Germinal center (tissue), 1 donor: ENCODE results near the gene MOXD1.

Source experiments
- DNase-seq: peaks from one replicate; pipeline ENCODE4 v3.0.0; 2012; ENCODE audit warnings: mixed read lengths, low spot score

The MOXD1 gene

DNA sequence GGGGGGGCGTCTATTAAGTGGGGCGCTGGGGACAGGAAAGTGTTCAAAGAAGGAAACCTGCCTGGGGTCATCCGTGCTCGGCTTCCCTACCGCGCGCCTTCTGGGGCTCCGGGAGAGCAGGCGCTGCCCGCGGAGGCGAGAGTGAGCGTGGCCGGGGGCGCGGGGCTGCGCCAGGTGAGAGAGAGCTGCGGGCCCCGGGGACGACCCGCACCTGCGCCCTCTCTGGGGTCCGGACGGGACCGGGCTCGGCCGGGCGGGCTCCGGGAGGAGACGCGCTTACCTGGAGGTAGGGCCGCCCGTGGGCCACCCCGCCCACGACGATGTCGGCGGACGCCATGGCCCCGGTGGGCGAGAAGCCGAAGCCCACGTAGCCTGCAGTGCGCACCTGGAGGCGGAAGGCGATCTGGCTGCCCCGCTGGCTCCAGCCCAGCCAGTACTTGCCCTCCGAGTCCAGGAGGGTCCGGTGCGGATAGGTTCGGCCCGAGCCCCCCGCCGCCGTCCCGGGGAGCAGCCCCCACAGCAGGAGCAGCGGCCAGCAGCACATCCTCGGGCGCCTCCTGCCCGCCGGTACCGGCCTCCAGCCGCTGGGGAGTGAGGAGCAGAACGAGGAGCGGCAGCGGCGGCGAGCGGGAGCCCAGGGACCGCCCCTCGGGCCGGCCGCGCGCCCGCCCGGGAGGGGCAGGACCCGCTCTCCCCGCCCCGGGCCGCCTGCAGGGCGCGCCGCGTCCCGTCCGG, at the start of gene MOXD1:
Gene MOXD1 (minus strand): TSS at position 593 of the 735 bp plus-strand sequence. CDS start 49 bp downstream, at position 544.
- DNase-seq, result peak; percentile 68

DNA sequence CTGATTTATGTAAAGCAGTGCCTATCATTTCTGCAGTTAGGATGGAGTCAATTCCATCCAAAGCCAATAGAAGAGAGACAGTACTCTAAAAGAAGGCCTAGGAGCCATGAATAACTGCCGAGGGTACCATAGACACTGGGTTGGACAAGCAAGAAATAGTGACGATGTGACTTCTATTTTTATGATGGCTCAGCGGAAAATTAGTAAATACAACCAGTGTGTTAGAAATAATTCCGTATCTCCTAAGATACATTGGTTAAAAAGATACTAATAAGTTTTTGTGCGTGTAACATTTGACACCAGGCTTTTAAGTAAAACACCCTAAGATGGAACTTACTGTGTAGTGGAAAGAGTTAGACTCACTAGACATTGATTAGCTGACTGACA, 45.6 kb upstream of the MOXD1 start:
- no peak for DNase-seq

DNA sequence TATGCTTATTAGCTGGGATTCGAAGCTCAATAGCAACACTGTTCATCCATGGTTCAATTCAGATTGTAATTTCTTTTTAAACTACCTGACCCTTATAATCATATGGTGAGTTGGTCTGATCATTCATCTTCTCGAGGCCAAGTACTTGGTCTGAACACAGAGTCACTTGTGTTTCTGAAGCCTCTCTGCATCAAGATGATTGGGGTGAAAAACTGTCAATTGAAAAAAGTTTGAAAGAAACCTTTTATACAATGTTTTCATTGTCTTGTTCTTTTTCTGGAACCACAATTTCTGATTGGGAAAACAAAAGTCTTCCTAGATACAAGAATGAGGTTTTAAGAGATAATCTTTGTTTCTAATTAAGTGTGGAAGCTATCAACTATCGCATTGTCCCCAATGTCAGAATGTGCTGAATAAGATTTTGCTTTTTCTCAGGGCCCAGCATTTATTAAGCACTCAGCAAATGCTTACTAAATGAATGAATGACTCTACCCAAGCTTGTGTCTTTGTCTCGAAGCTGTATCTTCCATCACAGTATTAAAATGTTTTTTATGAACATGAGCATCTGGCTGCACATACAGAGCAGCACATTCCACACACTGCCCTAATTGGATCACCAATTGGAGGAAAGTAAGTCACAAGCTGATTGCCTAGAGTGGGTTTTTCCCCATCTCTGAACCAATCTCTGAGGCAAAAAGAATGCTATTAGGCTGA, 45.0 kb upstream of the MOXD1 start:
- no peak for DNase-seq

DNA sequence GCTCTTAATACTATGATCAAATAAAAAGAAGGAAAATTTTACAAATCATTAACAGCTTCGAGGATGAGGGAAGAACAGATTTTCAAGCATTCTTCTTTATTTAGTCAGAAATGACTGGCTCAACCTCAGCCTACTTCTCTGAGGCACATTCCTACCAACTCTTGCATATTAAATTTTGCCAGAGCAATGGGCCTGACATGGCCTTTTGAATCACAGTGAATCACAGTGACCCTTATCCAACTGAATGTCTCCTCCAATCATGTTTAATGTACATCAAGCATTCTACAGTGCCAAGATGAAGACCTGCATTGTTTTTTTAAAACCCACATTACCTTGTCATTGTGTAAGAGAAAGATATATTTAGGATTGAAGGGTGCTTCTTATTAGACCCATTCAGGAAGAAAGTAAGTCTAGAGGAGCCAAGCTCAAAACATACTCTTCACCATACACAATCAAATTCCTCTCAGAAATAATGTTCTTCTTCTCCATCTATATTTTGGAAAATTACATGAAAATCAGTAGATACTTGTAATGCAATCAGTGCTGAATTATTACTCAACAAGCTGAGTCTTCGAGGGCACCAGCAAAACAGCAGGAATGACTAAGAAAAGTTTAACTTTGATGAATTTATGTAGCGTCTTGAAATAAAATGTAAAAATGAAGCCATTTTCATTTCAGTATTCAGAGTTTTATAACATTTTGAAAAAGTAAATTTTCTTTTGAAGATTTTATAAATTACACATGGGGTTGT, 44.1 kb upstream of the MOXD1 start:
- DNase-seq, result no peak

DNA sequence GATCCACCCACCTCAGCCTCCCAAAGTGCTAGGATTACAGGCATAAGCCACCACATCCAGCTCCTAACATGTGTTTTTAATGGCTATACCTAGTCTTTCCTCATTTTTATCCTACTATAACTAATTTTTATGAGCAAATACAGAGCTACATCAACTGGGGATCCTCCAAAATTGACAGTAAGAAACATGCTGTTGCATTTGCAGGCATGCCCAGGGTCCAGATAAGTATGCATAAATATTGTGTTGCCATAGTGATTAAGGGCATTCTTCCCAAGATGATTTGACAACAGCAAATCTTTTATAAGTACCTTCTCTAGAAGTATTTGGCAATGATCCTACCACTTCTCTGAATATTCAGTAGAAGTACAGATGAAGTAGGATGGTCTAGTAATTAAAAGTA, 41.9 kb upstream of the MOXD1 start:
- no peak for DNase-seq

DNA sequence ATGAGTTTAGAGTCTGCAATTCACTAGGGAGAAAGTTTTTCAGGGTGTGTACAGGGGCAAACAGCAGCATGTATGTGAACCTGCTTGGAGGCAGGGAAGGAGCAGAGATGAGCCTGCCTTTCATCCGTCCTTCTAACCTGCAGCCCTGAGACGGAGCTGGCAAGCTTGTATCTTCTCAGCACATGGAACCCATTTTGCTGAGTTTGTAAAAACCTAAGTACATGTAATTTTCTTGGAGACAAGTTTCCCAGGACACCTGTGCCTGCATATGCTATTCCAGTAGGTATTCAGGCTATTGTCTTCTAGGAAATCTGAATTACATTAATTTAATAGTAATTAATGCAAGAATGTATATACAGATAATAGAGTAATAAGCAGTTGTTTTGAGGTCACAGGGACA, 28.8 kb upstream of the MOXD1 start:
- no peak for DNase-seq

DNA sequence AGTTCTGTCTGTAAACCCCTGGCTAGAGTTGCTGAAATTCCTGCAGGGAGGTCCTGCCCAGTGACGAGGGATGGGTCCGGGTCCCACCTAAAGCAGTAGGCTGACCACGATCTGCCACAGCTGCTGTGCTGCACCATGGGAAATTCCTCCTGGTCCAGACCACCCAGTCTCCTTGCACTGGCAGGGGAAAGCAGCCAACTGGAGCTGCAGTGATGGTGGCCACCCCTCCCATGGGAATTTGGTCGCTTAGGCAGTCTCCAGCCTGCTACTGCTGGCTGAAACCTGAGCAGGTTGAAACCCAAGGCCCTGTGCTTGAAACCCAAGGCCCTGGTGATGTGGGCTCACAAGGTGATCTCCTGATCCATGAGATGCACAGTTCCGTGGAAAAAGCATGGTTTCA, 23.9 kb upstream of the MOXD1 start:
- DNase-seq, result no peak

DNA sequence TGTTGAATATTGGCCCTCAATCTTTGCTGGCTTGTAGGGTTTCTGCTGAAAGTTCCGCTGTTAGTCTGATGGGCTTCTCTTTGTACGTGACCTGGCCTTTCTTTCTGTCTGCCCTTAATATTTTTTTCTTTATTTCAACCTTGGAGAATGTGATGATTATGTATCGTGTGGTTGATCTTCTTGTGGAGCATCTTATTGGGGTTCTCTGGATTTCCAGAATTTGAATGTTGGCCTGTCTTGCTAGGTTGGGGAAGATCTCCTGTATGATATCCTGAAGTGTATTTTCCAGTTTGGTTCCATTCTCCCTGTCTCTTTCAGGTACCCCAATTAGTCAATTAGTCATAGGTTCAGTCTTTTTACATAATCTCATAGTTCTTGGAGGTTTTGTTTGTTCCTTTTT, 22.6 kb upstream of the MOXD1 start:
- no peak for DNase-seq

DNA sequence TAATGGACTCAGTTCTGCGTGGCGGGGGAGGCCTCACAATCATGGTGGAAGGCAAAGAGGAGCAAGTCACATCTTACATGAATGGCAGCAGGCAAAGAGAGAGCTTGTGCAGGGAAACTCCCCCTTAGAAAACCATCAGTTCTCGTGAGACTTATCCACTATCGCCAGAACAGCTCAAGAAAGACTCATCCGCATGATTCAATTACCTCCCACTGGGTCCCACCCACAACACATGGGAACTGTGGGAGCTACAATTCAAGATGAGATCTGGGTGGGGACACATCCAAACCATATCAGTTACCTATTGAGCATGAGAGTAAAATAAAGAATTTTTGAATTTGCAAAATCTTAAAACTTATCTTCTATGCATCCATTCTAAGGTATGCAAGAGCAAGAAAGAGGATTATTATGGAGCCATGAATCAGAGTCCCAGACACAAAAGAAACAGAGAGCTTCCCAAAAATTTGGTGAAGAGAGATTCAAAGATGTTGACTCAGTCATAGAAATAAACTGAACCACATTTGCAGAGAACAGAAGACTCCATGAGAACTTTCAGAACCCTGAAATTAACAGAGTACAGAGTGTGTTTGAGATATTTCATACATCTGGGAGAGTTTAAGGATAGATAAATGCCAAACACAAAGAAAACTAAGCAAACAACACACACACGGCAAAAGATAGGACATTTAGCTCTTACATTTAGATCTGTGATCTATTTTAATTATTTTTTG, 17.1 kb upstream of the MOXD1 start:
- DNase-seq, result no peak

DNA sequence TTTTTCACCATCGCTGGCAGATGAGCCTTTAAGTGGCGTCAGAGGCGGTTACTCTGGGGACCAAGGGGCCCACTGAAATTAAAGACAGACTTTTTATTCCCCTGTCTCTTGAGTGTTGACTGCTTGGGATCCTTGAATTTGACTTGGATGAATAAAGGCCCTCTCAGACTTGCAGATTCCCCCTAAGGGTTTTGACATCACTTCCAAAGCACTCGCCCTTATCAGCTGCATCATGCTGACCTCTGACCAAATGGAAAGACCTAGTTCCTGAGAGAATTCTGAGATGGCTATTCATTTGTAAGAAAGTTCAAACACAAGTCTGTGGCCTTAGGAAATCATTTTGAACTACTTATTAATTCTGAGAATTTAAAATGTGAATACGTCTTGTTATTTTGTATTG, 13.5 kb upstream of the MOXD1 start:
- DNase-seq, result no peak

DNA sequence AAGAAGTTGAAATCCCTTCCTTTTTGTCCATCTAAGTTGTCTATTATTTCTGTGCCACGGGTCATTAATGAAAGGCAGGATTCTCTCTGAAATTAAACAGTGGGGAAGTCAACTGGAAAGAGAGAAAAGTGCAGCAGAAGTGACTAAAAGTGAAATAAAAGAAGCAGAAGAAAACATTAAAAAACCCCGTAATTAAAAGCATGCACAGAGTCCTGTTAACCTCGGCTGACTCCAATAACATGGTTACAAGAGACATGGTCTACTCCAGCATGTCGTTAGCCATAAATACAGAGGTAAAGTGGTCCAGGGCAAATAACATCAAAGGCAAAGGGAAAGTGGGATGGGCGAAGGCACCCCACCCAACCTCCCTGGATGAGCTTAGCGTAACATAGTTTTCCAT, 13.0 kb upstream of the MOXD1 start:
- DNase-seq, result no peak

DNA sequence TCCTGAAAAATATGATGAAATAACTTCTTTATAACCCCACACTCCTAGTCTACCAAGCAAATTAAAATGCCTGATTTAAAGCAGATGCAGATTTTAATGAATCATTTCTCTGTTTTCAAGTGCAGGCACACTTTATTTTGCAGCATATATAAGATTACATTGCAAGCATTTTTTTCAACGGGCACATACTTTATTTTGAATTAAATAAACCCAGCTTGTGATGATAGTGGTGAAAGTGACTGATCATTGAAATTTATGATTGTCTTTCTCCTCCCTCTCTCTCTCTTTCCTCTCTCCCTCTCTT, 12.2 kb upstream of the MOXD1 start:
- DNase-seq, result no peak

DNA sequence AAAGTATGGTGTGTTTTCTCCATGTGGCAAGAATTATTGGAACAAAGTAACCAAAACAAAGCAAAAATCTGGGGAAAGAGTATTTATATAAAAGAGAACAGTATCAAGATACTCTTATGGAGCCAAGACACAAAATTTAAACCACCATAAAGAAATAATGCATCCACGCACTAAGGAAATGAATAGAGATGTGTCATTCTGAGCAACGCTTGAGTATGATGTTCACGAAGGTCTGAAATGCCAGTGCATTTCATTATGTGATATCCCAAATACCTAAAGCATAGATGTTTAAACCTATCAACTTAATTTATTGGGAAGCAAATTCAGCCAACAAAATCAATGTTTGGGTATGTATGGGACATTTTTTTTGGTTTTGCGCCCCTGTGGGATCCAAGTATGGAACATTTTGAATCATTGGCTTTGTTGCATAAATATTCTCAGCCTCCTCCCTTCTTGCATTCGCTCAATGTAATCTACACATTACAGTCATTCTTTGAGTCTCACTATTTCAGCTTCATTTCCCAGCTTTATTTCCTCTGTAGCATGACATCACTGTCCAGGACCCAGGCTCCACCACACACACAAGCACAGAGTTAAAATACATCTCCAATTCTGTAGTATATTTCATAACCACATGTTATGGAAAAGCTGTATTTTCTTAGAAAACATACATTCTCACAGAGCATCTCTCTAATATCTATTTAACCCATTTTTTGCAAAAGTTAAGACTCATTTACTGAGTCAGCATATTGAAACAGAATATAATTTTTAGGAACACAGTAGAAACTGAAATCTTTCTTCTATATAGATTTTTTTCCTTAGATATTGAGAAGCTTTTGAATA, 11.6 kb upstream of the MOXD1 start:
- DNase-seq, result no peak

DNA sequence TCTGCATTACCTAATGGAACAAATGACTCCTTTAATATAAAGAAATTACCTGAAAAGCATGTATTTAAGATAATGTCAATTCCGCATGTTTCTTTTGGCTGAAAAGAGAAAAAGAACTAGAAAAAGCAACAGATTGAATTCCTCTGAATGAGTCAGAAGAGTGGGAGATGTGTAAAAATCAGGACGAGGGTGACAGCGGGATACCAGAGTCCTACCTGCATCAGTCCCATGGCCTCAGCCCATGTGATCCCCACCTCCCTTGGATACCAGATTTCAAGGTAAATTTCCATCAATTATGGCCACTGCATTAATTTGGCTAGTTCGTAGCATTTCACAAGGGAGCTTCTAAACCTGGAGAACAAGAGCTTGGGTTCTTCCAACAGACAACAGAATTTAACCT, 10.0 kb upstream of the MOXD1 start:
- no peak for DNase-seq

DNA sequence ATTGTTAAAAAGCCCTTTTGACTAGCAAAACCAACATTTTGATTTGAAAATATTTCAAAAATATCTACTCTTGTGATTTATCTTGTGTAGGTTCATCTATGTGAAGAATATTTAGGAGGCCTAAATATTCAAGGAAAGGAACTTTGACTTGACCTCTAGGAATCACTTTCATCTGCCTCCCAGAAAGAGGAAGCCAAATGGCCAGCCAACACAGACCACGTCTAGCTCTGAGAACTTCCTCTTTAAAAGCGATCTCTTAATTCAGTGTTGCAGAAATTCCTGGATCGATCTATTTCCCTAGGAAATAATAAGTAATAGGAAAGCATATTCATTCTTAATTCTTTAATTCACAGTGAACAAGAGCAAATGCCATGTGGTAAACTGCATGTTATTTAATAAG, 9.6 kb upstream of the MOXD1 start:
- DNase-seq, result no peak

DNA sequence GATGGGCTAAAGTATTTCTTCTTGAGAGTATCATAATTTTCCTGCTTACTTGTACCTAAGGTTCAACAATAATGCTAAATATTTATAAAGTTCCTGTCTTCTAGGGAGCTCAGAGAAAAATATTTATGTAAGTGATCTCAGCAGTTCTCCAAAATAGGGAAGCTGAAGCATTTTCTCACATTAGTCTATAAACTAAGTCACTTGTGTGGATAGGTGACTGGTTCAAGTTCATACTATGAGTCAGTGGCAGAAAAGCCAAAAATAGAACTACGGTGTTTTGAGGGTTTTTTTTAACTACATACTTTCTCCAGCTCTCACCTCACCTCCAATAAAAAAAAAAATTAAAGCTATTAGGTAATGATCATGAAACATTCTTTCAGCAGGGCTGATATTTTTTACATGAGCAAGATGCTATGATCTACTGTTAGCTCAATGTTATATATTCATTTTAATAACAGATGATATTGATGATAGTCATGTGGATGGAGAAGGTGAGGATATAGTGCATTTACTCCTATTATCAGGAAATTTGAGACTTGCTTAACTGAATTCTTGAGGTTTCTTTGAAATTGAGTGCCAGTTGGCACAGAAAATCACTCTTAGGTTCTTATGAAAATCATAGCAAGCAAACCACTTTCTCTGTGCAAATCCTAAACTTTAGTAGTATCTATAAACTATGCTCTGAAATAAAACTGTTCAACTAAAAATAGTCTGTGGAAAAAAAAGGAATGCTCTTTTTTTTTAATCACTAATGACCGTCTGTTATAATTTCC, 4.1 kb upstream of the MOXD1 start:
- no peak for DNase-seq

DNA sequence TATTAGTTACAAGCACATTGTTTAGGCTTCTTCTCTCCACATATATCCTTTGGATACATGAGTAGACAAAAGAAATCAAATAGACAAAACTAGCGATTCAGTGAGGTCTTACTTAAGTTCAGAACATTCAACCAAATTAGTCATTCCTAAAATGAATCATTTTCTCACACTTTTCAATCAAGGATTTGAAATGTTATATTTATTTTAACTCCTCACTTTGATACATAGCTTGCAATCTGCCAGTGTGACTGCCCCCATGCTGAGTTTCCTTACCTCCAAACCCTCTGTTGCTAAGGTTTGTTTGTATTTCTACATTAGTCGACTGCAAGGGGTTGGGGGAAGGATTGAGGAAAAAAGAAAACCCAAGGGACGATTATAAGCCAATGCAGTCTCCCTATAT, 3.5 kb upstream of the MOXD1 start:
- no peak for DNase-seq

DNA sequence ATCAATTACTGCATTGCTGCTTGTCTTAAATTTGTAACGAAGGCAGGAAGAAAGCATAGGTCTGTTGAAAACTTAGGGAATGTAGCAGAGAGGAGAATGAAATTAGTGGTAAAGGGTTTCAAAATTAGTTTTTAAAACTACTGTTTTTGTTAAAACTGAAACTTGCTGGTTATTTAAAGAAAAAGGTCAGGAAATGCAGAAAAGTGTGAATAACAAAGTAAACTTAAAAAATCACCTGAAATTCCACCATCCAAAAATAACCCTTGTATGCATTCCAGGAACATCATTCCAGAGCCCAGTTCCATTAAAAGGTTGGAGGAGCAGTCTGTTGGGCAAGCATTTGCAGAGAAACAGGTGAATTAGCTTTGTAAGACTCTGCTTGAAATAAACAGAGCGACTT, 3.1 kb upstream of the MOXD1 start:
- DNase-seq, result no peak

DNA sequence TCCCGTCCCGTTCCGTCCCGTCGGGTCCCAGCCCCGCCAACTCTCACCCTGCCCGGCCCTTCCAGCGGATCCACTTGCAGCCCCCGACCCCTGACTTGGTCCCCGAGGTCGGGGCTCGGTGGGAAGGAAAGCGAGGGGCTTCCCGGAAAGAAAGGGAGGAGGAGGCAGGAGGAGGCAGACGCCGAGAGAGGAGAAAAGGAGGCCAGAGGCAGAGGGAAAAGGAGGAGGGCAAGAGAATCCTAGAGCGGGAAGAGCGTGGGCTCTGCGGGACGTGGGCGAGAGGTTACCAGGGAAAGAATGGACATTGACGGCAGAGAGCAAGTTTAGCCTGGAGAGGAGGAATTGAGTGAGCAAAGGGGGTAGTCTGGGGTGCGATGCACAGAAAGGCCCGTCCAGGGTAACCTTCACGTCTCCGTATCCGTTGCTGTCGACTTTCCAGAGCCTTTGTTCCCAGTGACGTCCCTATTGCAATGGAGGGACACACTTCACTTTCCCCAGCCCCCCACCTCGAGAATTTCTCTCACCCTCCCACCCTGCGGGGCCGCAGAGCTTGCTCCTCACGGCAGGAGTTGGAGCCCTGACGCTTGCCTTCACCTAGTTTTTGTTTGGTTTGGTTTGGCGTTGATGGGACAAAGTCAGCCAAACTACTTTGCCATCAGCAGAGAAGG, 477 bp upstream of the MOXD1 start:
- DNase-seq, result no peak

DNA sequence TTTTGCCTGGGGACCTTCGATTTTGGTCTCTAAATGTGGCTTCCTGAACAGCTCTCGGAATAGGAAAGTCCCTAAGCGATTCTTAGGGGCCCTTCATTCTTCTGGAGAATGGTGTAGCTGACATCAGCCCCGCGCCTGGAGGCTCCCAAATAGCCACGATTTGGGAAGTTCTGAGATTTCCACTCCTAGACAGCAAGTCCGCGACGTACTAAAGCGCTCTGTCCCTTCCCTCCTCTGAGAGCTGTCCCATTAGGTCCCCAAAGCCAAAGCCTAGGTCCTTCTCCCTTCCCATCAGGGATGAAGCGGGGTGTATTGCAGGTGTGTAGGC, 756 bp downstream of the MOXD1 start:
- DNase-seq, result no peak
